ENCODE results near the gene ARHGAP8.

The ARHGAP8 gene

GRCh38 chr22:44729391-44730021 lies 22.9 kb upstream of the ARHGAP8 start:
- in situ Hi-C loops (cut with MboI; ENCODE audit: low sequenced_read_pairs, unreplicated experiment), result no loop called here
- no peak for TF ChIP-seq CTCF (IDR thresholded peaks at IDR 0.05; ENCODE audit: borderline replicate concordance, control extremely low read depth, extremely low read depth, insufficient read depth, missing control alignments)
- DNase-seq (ENCODE audit: low spot score), result no peak

- no peak for DNase-seq (ENCODE audit: low spot score)
Observed at GRCh38 chr22:44730022-44730393, 22.4 kb upstream of the ARHGAP8 start.

GRCh38 chr22:44730490-44731356 lies 21.7 kb upstream of the ARHGAP8 start:
- TF ChIP-seq CTCF (IDR thresholded peaks at IDR 0.05; ENCODE audit: borderline replicate concordance, control extremely low read depth, extremely low read depth, insufficient read depth, missing control alignments), result no peak
- no peak for DNase-seq (ENCODE audit: low spot score)
- in situ Hi-C loops (cut with MboI; ENCODE audit: low sequenced_read_pairs, unreplicated experiment), result no loop called here

More at GRCh38 chr22:44730022-44730393, 22.4 kb upstream of the ARHGAP8 start:
- in situ Hi-C loops (cut with MboI; ENCODE audit: low sequenced_read_pairs, unreplicated experiment), result no loop called here
- no peak for TF ChIP-seq CTCF (IDR thresholded peaks at IDR 0.05; ENCODE audit: borderline replicate concordance, control extremely low read depth, extremely low read depth, insufficient read depth, missing control alignments)

GRCh38 chr22:44731357-44731970 lies 20.9 kb upstream of the ARHGAP8 start:
- no peak for DNase-seq (ENCODE audit: low spot score)
- no peak for TF ChIP-seq CTCF (IDR thresholded peaks at IDR 0.05; ENCODE audit: borderline replicate concordance, control extremely low read depth, extremely low read depth, insufficient read depth, missing control alignments)
- in situ Hi-C loops (cut with MboI; ENCODE audit: low sequenced_read_pairs, unreplicated experiment), result no loop called here

GRCh38 chr22:44732017-44732561 lies 20.3 kb upstream of the ARHGAP8 start:
- in situ Hi-C loops (cut with MboI; ENCODE audit: low sequenced_read_pairs, unreplicated experiment), result no loop called here
- no peak for TF ChIP-seq CTCF (IDR thresholded peaks at IDR 0.05; ENCODE audit: borderline replicate concordance, control extremely low read depth, extremely low read depth, insufficient read depth, missing control alignments)
- DNase-seq (ENCODE audit: low spot score), result no peak

GRCh38 chr22:44732661-44733060 lies 19.7 kb upstream of the ARHGAP8 start:
- in situ Hi-C loops (cut with MboI; ENCODE audit: low sequenced_read_pairs, unreplicated experiment), result no loop called here
- DNase-seq (ENCODE audit: low spot score), result no peak
- no peak for TF ChIP-seq CTCF (IDR thresholded peaks at IDR 0.05; ENCODE audit: borderline replicate concordance, control extremely low read depth, extremely low read depth, insufficient read depth, missing control alignments)
